ENCODE results near the gene FSCN2.

FSCN2 gene

GRCh38 chr17:81551458-81552243, 23.5 kb downstream of the FSCN2 start:
- Histone ChIP-seq H3F3A (ENCODE audit: low read depth) (peaks cover 10% of the 10 kb centered on the region; the same call in 1 of the 2 replicates), H3K4me1 (ENCODE audit: insufficient read depth, low read length, poor library complexity, severe bottlenecking) (peaks cover 35% of the 10 kb centered on the region), H3K36me3 (ENCODE audit: insufficient read depth, low read length) (peaks cover 15% of the 10 kb centered on the region; the same call in 1 of the 2 replicates), H3K9ac (ENCODE audit: low read depth, low read length, poor library complexity, severe bottlenecking) (peak overlapping the region; percentile 94), H3K4me3 (ENCODE audit: low read length, poor library complexity, severe bottlenecking) (peak overlapping the region; percentile 90), H4K20me1 (ENCODE audit: insufficient read depth, low read length, poor library complexity, severe bottlenecking) (peaks cover 20% of the 10 kb centered on the region), H3K27me3 (ENCODE audit: insufficient read depth, low read length, poor library complexity, severe bottlenecking) (no peaks in the 10 kb centered on the region), H3K79me2 (ENCODE audit: insufficient read depth, low read length) (peaks cover 33% of the 10 kb centered on the region), H3K9me3 (ENCODE audit: insufficient read depth, low read depth, low read length) (no peaks in the 10 kb centered on the region), H3K4me2 (ENCODE audit: low read depth, low read length, poor library complexity, severe bottlenecking) (peak overlapping the region; percentile 83), H3K9me2 (replicated peaks; ENCODE audit: low read depth, low read length) (no peaks in the 10 kb centered on the region), H2AFZ (ENCODE audit: low read length) (peak overlapping the region; percentile 91)
- no peak for TF ChIP-seq EZH2phosphoT487 (IDR thresholded peaks at IDR 0.05; ENCODE audit: borderline replicate concordance)
- TF ChIP-seq, protein P1, sequence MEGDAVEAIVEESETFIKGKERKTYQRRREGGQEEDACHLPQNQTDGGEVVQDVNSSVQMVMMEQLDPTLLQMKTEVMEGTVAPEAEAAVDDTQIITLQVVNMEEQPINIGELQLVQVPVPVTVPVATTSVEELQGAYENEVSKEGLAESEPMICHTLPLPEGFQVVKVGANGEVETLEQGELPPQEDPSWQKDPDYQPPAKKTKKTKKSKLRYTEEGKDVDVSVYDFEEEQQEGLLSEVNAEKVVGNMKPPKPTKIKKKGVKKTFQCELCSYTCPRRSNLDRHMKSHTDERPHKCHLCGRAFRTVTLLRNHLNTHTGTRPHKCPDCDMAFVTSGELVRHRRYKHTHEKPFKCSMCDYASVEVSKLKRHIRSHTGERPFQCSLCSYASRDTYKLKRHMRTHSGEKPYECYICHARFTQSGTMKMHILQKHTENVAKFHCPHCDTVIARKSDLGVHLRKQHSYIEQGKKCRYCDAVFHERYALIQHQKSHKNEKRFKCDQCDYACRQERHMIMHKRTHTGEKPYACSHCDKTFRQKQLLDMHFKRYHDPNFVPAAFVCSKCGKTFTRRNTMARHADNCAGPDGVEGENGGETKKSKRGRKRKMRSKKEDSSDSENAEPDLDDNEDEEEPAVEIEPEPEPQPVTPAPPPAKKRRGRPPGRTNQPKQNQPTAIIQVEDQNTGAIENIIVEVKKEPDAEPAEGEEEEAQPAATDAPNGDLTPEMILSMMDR (conservative IDR thresholded peaks at IDR 0.05; ENCODE audit: low read length) = no peak

- Histone ChIP-seq H3K36me3 (ENCODE audit: insufficient read depth, low read length) (peaks cover 16% of the 10 kb centered on the region; the same call in 1 of the 2 replicates), H3K79me2 (ENCODE audit: insufficient read depth, low read length) (peaks cover 33% of the 10 kb centered on the region), H3K4me2 (ENCODE audit: low read depth, low read length, poor library complexity, severe bottlenecking) (peak within 1 kb of the TSS; percentile 83), H3K9me3 (ENCODE audit: insufficient read depth, low read depth, low read length) (no peaks in the 10 kb centered on the region), H3K4me1 (ENCODE audit: insufficient read depth, low read length, poor library complexity, severe bottlenecking) (peaks cover 35% of the 10 kb centered on the region), H4K20me1 (ENCODE audit: insufficient read depth, low read length, poor library complexity, severe bottlenecking) (peaks cover 20% of the 10 kb centered on the region), H3K4me3 (ENCODE audit: low read length, poor library complexity, severe bottlenecking) (peak within 1 kb of the TSS; percentile 90), H3F3A (ENCODE audit: low read depth) (peaks cover 10% of the 10 kb centered on the region; the same call in 1 of the 2 replicates), H3K9ac (ENCODE audit: low read depth, low read length, poor library complexity, severe bottlenecking) (peak within 1 kb of the TSS; percentile 94), H3K27me3 (ENCODE audit: insufficient read depth, low read length, poor library complexity, severe bottlenecking) (no peaks in the 10 kb centered on the region), H3K9me2 (replicated peaks; ENCODE audit: low read depth, low read length) (no peaks in the 10 kb centered on the region), H2AFZ (ENCODE audit: low read length) (peak within 1 kb of the TSS; percentile 91)
- no peak for TF ChIP-seq EZH2phosphoT487 (IDR thresholded peaks at IDR 0.05; ENCODE audit: borderline replicate concordance)
- TF ChIP-seq, protein P1 (conservative IDR thresholded peaks at IDR 0.05; ENCODE audit: low read length) = no peak
These were observed 24.3 kb downstream of the FSCN2 start, which contains the start of gene FAAP100 for GRCh38 chr17:81552244-81553017. Gene FAAP100, minus strand, starts transcription at chr17:81552353. Its CDS starts 23 bp downstream, at chr17:81552330.

DNA sequence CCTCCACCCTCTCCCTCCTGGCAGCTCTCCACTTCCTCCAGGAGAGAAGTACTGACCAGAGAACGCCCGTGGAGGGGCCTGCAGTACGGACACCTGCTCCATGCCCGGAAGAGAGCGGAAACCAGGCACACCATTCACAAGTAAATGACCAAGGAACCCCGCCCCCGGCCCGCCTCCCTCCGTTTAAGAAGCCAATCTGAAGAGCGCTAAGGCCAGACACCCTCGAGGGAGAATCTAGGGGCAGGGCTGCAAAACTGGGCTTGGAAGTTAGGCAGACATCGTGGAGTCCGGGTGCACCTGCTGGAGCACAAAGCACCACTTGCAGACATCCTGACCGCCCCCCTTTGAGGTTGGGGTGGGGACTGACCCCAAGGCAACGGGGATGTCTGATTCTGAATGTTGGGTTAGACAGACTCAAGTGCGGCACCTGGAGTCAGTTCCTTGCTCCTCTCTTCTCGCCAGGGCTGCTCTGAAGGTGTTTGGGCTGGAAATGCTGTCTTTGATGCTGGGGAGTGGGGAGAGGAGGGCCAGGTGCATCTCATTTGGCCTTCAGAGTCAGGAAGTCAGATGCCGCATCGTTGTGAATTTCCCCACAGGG, 24.9 kb downstream of the FSCN2 start:
- Histone ChIP-seq H2AFZ (ENCODE audit: low read length) (peak overlapping the region; percentile 69), H3K9me2 (replicated peaks; ENCODE audit: low read depth, low read length) (no peaks in the 10 kb centered on the region), H4K20me1 (ENCODE audit: insufficient read depth, low read length, poor library complexity, severe bottlenecking) (peaks cover 20% of the 10 kb centered on the region), H3K27me3 (ENCODE audit: insufficient read depth, low read length, poor library complexity, severe bottlenecking) (no peaks in the 10 kb centered on the region), H3K4me2 (ENCODE audit: low read depth, low read length, poor library complexity, severe bottlenecking) (peak overlapping the region; percentile 83), H3K79me2 (ENCODE audit: insufficient read depth, low read length) (peaks cover 33% of the 10 kb centered on the region), H3F3A (ENCODE audit: low read depth) (peaks cover 10% of the 10 kb centered on the region; the same call in 1 of the 2 replicates), H3K4me1 (ENCODE audit: insufficient read depth, low read length, poor library complexity, severe bottlenecking) (peaks cover 35% of the 10 kb centered on the region), H3K9me3 (ENCODE audit: insufficient read depth, low read depth, low read length) (no peaks in the 10 kb centered on the region), H3K4me3 (ENCODE audit: low read length, poor library complexity, severe bottlenecking) (peak overlapping the region; percentile 90), H3K9ac (ENCODE audit: low read depth, low read length, poor library complexity, severe bottlenecking) (peak overlapping the region; percentile 94), H3K36me3 (ENCODE audit: insufficient read depth, low read length) (peaks cover 22% of the 10 kb centered on the region; the same call in 1 of the 2 replicates)
- TF ChIP-seq EZH2phosphoT487 (IDR thresholded peaks at IDR 0.05; ENCODE audit: borderline replicate concordance) = no peak
- TF ChIP-seq, protein P1 (conservative IDR thresholded peaks at IDR 0.05; ENCODE audit: low read length) = peak; percentile 50

All from Loucy (cell line).